ENCODE measurements around the gene MLLT3. TPM values are rescaled to one million over a fixed set of nuclear protein-coding genes. Genes with fewer than 3 reads are reported as not detected.

MLLT3 gene
- total RNA-seq, 3 donors from 2014 or later: 8.8 to 30.3 (median 22.6) TPM

- no peak for DNase-seq (ENCODE audit: low spot score in 2 of 2)
- H3K4me3 ChIP-seq: no peak overlapping the region
- H3K27me3 ChIP-seq: no peaks in the 10 kb centered on the region
- H3K9me3 ChIP-seq: no peaks in the 10 kb centered on the region
- H3K36me3 ChIP-seq: no peaks in the 10 kb centered on the region
- no peaks in the 10 kb centered on the region for H3K4me1 ChIP-seq
- no peak overlapping the region for H3K27ac ChIP-seq
- TF ChIP-seq POLR2A (IDR thresholded peaks at IDR 0.05): no peak
- TF ChIP-seq, protein P1, sequence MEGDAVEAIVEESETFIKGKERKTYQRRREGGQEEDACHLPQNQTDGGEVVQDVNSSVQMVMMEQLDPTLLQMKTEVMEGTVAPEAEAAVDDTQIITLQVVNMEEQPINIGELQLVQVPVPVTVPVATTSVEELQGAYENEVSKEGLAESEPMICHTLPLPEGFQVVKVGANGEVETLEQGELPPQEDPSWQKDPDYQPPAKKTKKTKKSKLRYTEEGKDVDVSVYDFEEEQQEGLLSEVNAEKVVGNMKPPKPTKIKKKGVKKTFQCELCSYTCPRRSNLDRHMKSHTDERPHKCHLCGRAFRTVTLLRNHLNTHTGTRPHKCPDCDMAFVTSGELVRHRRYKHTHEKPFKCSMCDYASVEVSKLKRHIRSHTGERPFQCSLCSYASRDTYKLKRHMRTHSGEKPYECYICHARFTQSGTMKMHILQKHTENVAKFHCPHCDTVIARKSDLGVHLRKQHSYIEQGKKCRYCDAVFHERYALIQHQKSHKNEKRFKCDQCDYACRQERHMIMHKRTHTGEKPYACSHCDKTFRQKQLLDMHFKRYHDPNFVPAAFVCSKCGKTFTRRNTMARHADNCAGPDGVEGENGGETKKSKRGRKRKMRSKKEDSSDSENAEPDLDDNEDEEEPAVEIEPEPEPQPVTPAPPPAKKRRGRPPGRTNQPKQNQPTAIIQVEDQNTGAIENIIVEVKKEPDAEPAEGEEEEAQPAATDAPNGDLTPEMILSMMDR (IDR thresholded peaks at IDR 0.05): no peak
- TF ChIP-seq POLR2AphosphoS5 (IDR thresholded peaks at IDR 0.05): no peak
- intact Hi-C loops (cut with DNase I; ENCODE audit: low total_unique reads): loop anchor here (5.0 kb wide), 1 partner anchor 669 kb away; no protein-coding TSS in a partner anchor
These were observed 15.6 kb downstream of the MLLT3 start for GRCh38 chr9:20606652-20607051.

GRCh38 chr9:20604562-20604961 is 17.7 kb downstream of the MLLT3 start:
- intact Hi-C loops (cut with DNase I; ENCODE audit: low total_unique reads): no loop called here
- H3K4me1 ChIP-seq: no peaks in the 10 kb centered on the region
- no peak overlapping the region for H3K27ac ChIP-seq
- TF ChIP-seq, protein P1 (IDR thresholded peaks at IDR 0.05): no peak
- TF ChIP-seq POLR2AphosphoS5 (IDR thresholded peaks at IDR 0.05): no peak
- TF ChIP-seq POLR2A (IDR thresholded peaks at IDR 0.05): no peak
- H3K27me3 ChIP-seq: no peaks in the 10 kb centered on the region
- DNase-seq (ENCODE audit: low spot score in 2 of 2): no peak
- H3K4me3 ChIP-seq: peak overlapping the region in 2 of 3 donors; percentile 14 to 40
- no peaks in the 10 kb centered on the region for H3K9me3 ChIP-seq
- no peaks in the 10 kb centered on the region for H3K36me3 ChIP-seq

- intact Hi-C loops (cut with DNase I; ENCODE audit: low total_unique reads): no loop called here
These were observed 18.6 kb downstream of the MLLT3 start for GRCh38 chr9:20603524-20604268.

GRCh38 chr9:20601292-20601691 is 21.0 kb downstream of the MLLT3 start:
- intact Hi-C loops (cut with DNase I; ENCODE audit: low total_unique reads): no loop called here
- no peaks in the 10 kb centered on the region for H3K9me3 ChIP-seq
- no peaks in the 10 kb centered on the region for H3K36me3 ChIP-seq
- no peak for DNase-seq (ENCODE audit: low spot score in 2 of 2)
- H3K4me1 ChIP-seq: no peaks in the 10 kb centered on the region
- H3K27me3 ChIP-seq: no peaks in the 10 kb centered on the region
- no peak overlapping the region for H3K27ac ChIP-seq
- TF ChIP-seq POLR2A (IDR thresholded peaks at IDR 0.05) (no peak), POLR2AphosphoS5 (IDR thresholded peaks at IDR 0.05) (no peak)
- TF ChIP-seq, protein P1 (IDR thresholded peaks at IDR 0.05): no peak
- no peak overlapping the region for H3K4me3 ChIP-seq

More at GRCh38 chr9:20603524-20604268, 18.6 kb downstream of the MLLT3 start:
- no peak overlapping the region for H3K4me3 ChIP-seq
- H3K27ac ChIP-seq: no peak overlapping the region
- no peaks in the 10 kb centered on the region for H3K27me3 ChIP-seq
- no peaks in the 10 kb centered on the region for H3K9me3 ChIP-seq
- DNase-seq (ENCODE audit: low spot score in 2 of 2): no peak
- no peaks in the 10 kb centered on the region for H3K36me3 ChIP-seq
- TF ChIP-seq, protein P1 (IDR thresholded peaks at IDR 0.05): no peak
- TF ChIP-seq POLR2AphosphoS5 (IDR thresholded peaks at IDR 0.05): no peak
- TF ChIP-seq POLR2A (IDR thresholded peaks at IDR 0.05): no peak
- H3K4me1 ChIP-seq: no peaks in the 10 kb centered on the region

DNA sequence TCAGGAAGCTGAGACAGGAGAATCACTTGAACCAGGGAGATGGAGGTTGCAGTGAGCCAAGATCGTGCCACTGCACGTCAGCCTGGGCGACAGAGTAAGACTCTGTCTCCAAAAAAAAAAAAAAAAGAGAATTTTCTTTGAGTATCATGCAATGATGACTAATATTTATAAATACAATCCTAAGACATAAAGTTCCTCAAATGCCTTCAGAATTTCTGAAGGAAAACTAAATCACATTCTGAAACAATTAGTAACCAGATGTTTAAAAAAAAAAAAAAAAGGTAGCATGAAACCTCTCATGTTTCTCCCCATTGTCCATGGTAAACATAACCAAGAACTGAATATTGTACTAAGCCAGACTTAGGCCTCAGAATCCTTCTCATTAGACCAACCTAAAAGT is 23.1 kb downstream of the MLLT3 start:
- H3K4me1 ChIP-seq: no peaks in the 10 kb centered on the region
- H3K27me3 ChIP-seq: no peaks in the 10 kb centered on the region
- H3K36me3 ChIP-seq: no peaks in the 10 kb centered on the region
- no peak overlapping the region for H3K4me3 ChIP-seq
- H3K27ac ChIP-seq: no peak overlapping the region
- DNase-seq (ENCODE audit: low spot score in 2 of 2): no peak
- intact Hi-C loops (cut with DNase I; ENCODE audit: low total_unique reads): no loop called here
- TF ChIP-seq, protein P1 (IDR thresholded peaks at IDR 0.05): no peak
- TF ChIP-seq POLR2AphosphoS5 (IDR thresholded peaks at IDR 0.05): no peak
- TF ChIP-seq POLR2A (IDR thresholded peaks at IDR 0.05): no peak
- H3K9me3 ChIP-seq: no peaks in the 10 kb centered on the region
